K562 (cell line): Measurements from ENCODE around the gene GPHA2. TPM values are rescaled to one million over a fixed set of nuclear protein-coding genes. Genes with fewer than 3 reads are reported as not detected.

ENCODE experiments used
- ARID3B ChIP-seq: fragments of 250-450 bp; sonication (Bioruptor Pico); IDR thresholded peaks from 2 replicates; pipeline ENCODE4 v1.4.0; 2020; ENCODE audit warnings: borderline replicate concordance
- BRD9 ChIP-seq: fragments of 450-650 bp; IDR thresholded peaks from 2 replicates; pipeline ENCODE4 v1.6.1; 2018; ENCODE audit warnings: low read depth; ENCODE audit not compliant: partially characterized antibody
- CBFA2T3 ChIP-seq: fragments of 450-650 bp; IDR thresholded peaks from 2 replicates; pipeline ENCODE4 v1.6.1; 2017
- CXXC5 ChIP-seq: fragments of 250-450 bp; sonication (Bioruptor Pico); IDR thresholded peaks from 2 replicates; pipeline ENCODE4 v1.8.0; 2022; ENCODE audit warnings: inconsistent platforms, mild to moderate bottlenecking, moderate library complexity
- ERF ChIP-seq: fragments of 450-650 bp; formaldehyde crosslinking; IDR thresholded peaks from 2 replicates; pipeline ENCODE4 v1.4.0; 2020; ENCODE audit warnings: mild to moderate bottlenecking, mixed read lengths
- GATAD2A ChIP-seq: fragments of 450-650 bp; IDR thresholded peaks from 2 replicates; pipeline ENCODE4 v1.6.1; 2017
- GTF2B ChIP-seq: IDR thresholded peaks from 2 replicates; pipeline ENCODE4 v1.6.1; 2011; ENCODE audit not compliant: insufficient read length; ENCODE audit errors: extremely low read depth
- MED1 ChIP-seq: sonication (generic); formaldehyde crosslinking; IDR thresholded peaks from 2 replicates; pipeline ENCODE4 v1.8.1; 2023; ENCODE audit warnings: missing genetic modification reagents, borderline replicate concordance
- SLC30A9 ChIP-seq: fragments of 250-450 bp; sonication (Bioruptor Pico); IDR thresholded peaks from 2 replicates; pipeline ENCODE4 v1.8.0; 2022; ENCODE audit warnings: mild to moderate bottlenecking, moderate library complexity
- ZKSCAN8 ChIP-seq: fragments of 200-800 bp; sonication (Bioruptor generic); IDR thresholded peaks from 2 replicates; pipeline ENCODE4 v1.6.1; 2016; ENCODE audit warnings: missing genetic modification characterization, missing compliant biosample characterization
- ZNF407 ChIP-seq: fragments of 450-650 bp; IDR thresholded peaks from 2 replicates; pipeline ENCODE4 v1.6.1; 2016; ENCODE audit warnings: low read depth
- ZNF695 ChIP-seq: fragments of 450-650 bp; formaldehyde crosslinking; IDR thresholded peaks from 2 replicates; pipeline ENCODE4 v1.4.0; 2020; ENCODE audit warnings: mild to moderate bottlenecking, moderate library complexity
- polyA plus RNA-seq, 8 experiments: library from polyadenylated mRNA; depleted of rRNA in 4 of 8; stranded (reverse) in 5 of 8; unstranded in 3 of 8; fragments of >200 nt; fragmentation: Nextera tagmentation in 2 of 8; fragmentation: Illumina TruSeq in 1 of 8; extraction: Ambion mirVana in 2 of 8; extraction: Trizol in 1 of 8; gene quantifications; 2 replicates each; pipeline versions ENCODE4 v1.2.1 to v1.2.3, GENCODE V29; 2011 to 2014; ENCODE audit warnings: inconsistent platforms in 1 of 8, missing spikeins in 1 of 8
- total RNA-seq, 7 experiments: library from RNA; depleted of rRNA in 6 of 7; stranded (reverse); fragments of >200 nt in 6 of 7; fragmentation: Illumina TruSeq in 2 of 7; extraction: Trizol in 2 of 7; gene quantifications; 2 replicates each; pipeline versions ENCODE4 v1.2.1 to v1.2.3, GENCODE V29; 2011 to 2021; ENCODE audit warnings: low replicate concordance in 1 of 7
- TF ChIP-seq, protein P1 (sequence below), 3 experiments: IDR thresholded peaks in 2 of 3; conservative IDR thresholded peaks in 1 of 3; 2 replicates each; pipeline ENCODE4 v1.5.1; 2011 to 2012; ENCODE audit warnings: low read length in 3 of 3, mild to moderate bottlenecking in 3 of 3, control low read depth in 2 of 3, improper control_type of control experiment in 1 of 3, inconsistent platforms in 1 of 3, low read depth in 1 of 3, mixed read lengths in 1 of 3, moderate library complexity in 1 of 3; ENCODE audit not compliant: insufficient read depth in 2 of 3
- TF ChIP-seq, protein P2 (sequence below): sonication (generic); formaldehyde crosslinking; IDR thresholded peaks from 2 replicates; pipeline ENCODE4 v1.8.0; 2022; ENCODE audit warnings: missing genetic modification reagents, mild to moderate bottlenecking, moderate library complexity, borderline replicate concordance

GPHA2 gene
- total and polyA plus RNA-seq, 9 of the 15 experiments (the other 6 are each of a cell fraction or from before 2014, with no cell fraction given), result 0.17 to 0.22 TPM; not detected in 7

DNA sequence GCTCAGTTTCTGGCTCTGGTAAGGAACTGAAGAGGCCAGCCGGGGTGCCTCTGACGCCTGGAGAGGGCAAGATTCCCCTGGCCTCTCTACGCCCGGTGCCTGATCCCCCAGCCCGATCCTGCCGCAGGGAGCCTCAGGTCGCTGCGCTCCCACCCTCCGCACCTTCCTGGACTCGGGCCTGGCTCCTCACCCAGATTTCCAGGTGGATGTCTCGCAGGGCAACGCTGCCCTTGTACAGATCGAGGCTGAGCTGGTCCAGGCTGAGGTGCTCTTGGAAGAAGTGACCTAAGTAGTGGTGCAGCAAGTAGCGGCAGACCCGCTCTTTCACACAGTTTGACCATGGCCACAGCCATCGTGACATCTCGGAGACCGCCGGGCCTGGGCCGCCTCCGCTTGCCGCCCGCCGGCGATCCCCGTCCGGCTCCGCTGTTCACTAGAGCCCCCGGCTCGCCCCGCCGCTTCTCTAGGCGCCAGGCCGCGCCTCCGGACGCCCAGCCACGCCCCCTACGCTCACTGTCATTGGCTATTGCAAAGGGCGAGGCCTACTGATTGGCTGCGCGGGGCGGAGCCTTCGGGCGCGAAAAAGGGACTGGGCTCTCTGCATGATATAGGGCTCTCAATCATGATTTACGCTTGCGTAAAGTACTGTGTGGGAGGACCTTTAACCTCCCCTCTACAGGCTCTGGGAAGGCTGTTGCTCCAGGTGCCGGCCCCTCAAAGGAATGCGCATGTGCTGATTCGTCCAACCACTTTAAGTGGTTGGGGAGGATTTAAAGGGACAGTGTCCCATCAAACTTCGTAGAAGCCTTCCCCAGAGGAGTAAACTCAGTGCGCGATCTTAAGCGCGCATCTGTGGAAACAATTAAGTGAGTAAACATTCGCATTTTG is 18.7 kb downstream of the GPHA2 start, which contains the start of gene ATG2A (continued):
- TF ChIP-seq MED1 (CRISPR knock-in tag), result no peak
- no peak for TF ChIP-seq ERF (CRISPR knock-in tag)
- TF ChIP-seq SLC30A9 (CRISPR knock-in tag), result no peak
- TF ChIP-seq ZNF695 (CRISPR knock-in tag), result no peak
- TF ChIP-seq, protein P1, sequence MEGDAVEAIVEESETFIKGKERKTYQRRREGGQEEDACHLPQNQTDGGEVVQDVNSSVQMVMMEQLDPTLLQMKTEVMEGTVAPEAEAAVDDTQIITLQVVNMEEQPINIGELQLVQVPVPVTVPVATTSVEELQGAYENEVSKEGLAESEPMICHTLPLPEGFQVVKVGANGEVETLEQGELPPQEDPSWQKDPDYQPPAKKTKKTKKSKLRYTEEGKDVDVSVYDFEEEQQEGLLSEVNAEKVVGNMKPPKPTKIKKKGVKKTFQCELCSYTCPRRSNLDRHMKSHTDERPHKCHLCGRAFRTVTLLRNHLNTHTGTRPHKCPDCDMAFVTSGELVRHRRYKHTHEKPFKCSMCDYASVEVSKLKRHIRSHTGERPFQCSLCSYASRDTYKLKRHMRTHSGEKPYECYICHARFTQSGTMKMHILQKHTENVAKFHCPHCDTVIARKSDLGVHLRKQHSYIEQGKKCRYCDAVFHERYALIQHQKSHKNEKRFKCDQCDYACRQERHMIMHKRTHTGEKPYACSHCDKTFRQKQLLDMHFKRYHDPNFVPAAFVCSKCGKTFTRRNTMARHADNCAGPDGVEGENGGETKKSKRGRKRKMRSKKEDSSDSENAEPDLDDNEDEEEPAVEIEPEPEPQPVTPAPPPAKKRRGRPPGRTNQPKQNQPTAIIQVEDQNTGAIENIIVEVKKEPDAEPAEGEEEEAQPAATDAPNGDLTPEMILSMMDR (IDR thresholded peaks at IDR 0.05 in 2 of 3, conservative IDR thresholded peaks at IDR 0.05 in 1 of 3; ENCODE audit: insufficient read depth in 2 of 3, low read depth in 1 of 3, low read length in 3 of 3), result no peak
- TF ChIP-seq ZKSCAN8, result no peak
- TF ChIP-seq CBFA2T3, result no peak
- TF ChIP-seq GTF2B, result no peak
- TF ChIP-seq CXXC5 (CRISPR knock-in tag), result peak; percentile 72
- no peak for TF ChIP-seq ZNF407
- TF ChIP-seq GATAD2A, result no peak
- TF ChIP-seq, protein P2, sequence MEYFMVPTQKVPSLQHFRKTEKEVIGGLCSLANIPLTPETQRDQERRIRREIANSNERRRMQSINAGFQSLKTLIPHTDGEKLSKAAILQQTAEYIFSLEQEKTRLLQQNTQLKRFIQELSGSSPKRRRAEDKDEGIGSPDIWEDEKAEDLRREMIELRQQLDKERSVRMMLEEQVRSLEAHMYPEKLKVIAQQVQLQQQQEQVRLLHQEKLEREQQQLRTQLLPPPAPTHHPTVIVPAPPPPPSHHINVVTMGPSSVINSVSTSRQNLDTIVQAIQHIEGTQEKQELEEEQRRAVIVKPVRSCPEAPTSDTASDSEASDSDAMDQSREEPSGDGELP, result peak; percentile 68; the same call in 1 of the 2 replicates
- no peak for TF ChIP-seq ARID3B
- no peak for TF ChIP-seq BRD9
